ENCODE results near the gene CARMIL3. TPM values are rescaled to one million over a fixed set of nuclear protein-coding genes. Genes with fewer than 3 reads are reported as not detected.
A peak's percentile ranks its signal among the peaks of the same experiment; 100 is the strongest.

The CARMIL3 gene
- total RNA-seq, 1 experiment from 2014 or later, result not detected

DNA sequence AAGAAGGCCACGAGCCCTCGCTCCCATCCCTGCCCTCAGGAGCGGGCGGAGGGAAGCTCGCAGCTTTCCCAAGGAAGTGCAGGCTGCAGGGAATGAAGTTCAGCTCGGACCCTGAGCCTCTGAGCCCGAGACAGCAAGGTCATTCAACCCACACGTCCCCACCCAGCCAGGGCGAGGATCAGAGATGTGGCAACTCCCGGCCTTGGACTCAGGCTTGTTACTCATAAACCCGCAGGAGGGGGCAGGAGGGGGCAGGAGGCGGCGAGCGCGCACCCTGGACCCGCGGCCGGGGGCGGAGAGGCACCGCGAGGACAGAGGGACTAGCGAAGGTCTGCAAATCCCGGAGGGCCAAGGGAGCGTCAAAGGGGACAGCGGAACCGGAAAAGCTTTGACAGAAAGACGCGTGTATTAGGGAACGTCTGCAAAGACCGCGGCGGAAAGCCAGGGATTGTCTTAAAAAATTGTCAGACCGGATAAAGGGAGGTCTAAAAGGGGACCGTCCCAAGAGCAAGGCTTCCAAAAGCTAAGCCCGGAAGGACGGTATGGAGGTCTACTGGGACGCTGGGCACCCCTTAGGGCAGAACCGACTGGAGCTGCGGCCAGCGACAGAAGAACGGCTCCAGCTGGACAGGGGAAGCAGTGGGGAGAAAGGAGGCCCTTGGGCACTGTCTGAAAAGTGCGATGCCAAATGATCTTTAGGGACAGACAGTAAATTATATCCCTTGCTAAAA lies 62.2 kb downstream of the CARMIL3 start:
- BruUV-seq (replicated peaks), result no TSS peak
- no peaks in the 10 kb centered on the region for H3K27me3 Mint-ChIP-seq (ENCODE audit: insufficient read depth, unreplicated experiment)
- CTCF ChIA-PET, result interaction anchor here (0.6 to 2.1 kb wide), 22 partner anchors 11 to 1229 kb away, joined by 3 to 8 read pairs (median 4); partner anchors contain the start of genes FITM1, PSME1 and PSME2
- peak; percentile 94 for DNase-seq (ENCODE audit: unreplicated experiment)
- H3K36me3 Mint-ChIP-seq (ENCODE audit: insufficient read depth, unreplicated experiment), result peaks cover 29% of the 10 kb centered on the region
- peak overlapping the region; percentile 99 for H3K27ac Mint-ChIP-seq (ENCODE audit: low read depth, unreplicated experiment)
- POLR2A ChIA-PET, result interaction anchor here (0.6 to 6.6 kb wide), 40 partner anchors 9 to 1157 kb away, joined by 3 to 252 read pairs (median 4); partner anchors contain the start of genes ACIN1, C14orf119, CHMP4A and CIDEB
- intact Hi-C loops (cut with micrococcal nuclease), result loop anchor here (2.0 kb wide), 1 partner anchor 33 kb away; the partner anchor contains the start of genes PSME2 and RNF31
- H3K4me3 Mint-ChIP-seq (ENCODE audit: unreplicated experiment), result peak overlapping the region; percentile 97
- H3K4me1 Mint-ChIP-seq (ENCODE audit: insufficient read depth, unreplicated experiment), result peaks cover 9% of the 10 kb centered on the region
- TF ChIP-seq, protein P1, sequence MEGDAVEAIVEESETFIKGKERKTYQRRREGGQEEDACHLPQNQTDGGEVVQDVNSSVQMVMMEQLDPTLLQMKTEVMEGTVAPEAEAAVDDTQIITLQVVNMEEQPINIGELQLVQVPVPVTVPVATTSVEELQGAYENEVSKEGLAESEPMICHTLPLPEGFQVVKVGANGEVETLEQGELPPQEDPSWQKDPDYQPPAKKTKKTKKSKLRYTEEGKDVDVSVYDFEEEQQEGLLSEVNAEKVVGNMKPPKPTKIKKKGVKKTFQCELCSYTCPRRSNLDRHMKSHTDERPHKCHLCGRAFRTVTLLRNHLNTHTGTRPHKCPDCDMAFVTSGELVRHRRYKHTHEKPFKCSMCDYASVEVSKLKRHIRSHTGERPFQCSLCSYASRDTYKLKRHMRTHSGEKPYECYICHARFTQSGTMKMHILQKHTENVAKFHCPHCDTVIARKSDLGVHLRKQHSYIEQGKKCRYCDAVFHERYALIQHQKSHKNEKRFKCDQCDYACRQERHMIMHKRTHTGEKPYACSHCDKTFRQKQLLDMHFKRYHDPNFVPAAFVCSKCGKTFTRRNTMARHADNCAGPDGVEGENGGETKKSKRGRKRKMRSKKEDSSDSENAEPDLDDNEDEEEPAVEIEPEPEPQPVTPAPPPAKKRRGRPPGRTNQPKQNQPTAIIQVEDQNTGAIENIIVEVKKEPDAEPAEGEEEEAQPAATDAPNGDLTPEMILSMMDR (IDR thresholded peaks at IDR 0.05; ENCODE audit: unreplicated experiment), result no peak
- no peaks in the 10 kb centered on the region for H3K9me3 Mint-ChIP-seq (ENCODE audit: unreplicated experiment)

DNA sequence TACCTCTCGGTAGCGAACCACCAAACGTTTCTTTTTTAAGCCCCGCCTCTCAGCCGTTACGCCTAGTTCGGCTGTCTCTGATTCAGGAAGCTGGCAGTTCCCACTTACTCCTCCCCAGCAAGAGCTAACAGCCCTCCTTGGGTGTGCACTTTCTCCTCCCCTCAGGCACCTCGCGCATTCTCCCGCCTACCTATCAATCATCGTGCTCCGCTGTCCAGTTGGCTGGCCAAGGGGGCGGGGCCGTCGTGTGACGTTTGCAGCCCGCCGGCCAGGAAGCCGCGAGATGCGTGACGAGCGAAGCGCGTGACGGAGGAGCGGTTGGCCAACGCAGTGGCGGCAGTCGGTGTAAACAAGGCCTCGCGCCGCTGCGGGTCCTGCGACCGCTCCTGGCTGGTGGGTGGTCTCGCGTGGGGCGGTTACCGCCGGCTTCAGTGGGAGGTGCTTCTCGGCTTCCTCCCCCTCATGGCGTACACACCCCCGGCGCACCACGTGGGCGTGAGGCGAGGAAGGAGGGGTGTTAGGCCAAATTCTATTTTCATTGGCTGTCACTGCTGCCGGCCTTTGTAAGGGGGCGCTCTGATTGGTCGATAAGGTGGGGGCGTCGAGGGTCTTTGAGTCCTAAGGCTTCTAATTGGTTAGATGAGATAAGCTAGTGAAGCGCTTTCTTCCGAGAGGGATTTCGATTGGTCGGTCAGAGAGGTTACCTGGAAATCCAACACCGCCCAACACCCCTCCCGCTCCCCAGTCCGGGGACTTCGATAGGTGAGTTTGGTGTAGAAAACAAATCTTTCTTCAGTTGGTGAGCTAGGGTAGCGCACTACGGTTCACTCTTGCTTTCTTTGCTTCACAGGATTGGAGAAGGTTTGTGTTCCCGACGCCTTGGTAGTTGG lies 63.0 kb downstream of the CARMIL3 start, which contains the start of the genes DCAF11 and NRL:
Gene DCAF11, plus strand, starts transcription at position 246 of the 890 bp plus-strand sequence. CDS start 818 bp downstream, outside the sequence.
Gene NRL, minus strand, starts transcription at position 418 of the 890 bp plus-strand sequence. CDS start 32,101 bp downstream, outside the sequence.
- Mint-ChIP-seq H3K27me3 (ENCODE audit: insufficient read depth, unreplicated experiment) (no peaks in the 10 kb centered on the region), H3K4me3 (ENCODE audit: unreplicated experiment) (peak within 1 kb of the TSS; percentile 97), H3K4me1 (ENCODE audit: insufficient read depth, unreplicated experiment) (peaks cover 9% of the 10 kb centered on the region), H3K9me3 (ENCODE audit: unreplicated experiment) (no peaks in the 10 kb centered on the region), H3K27ac (ENCODE audit: low read depth, unreplicated experiment) (peak within 1 kb of the TSS; percentile 99), H3K36me3 (ENCODE audit: insufficient read depth, unreplicated experiment) (peaks cover 37% of the 10 kb centered on the region)
- CTCF ChIA-PET, result interaction anchor here (0.6 to 2.1 kb wide), 24 partner anchors 9 to 1046 kb away, joined by 3 to 8 read pairs (median 4); partner anchors contain the start of genes FITM1, LTB4R2, PSME1 and PSME2
- intact Hi-C loops (cut with micrococcal nuclease), result loop anchor here (2.0 kb wide), 1 partner anchor 32 kb away; the partner anchor contains the start of genes PSME2 and RNF31
- TF ChIP-seq, protein P1 (IDR thresholded peaks at IDR 0.05; ENCODE audit: unreplicated experiment), result no peak
- POLR2A ChIA-PET, result interaction anchor here (0.6 to 6.6 kb wide), 40 partner anchors 10 to 1158 kb away, joined by 3 to 252 read pairs (median 4); partner anchors contain the start of genes ACIN1, C14orf119, CHMP4A and CIDEB
- peak; percentile 100 for DNase-seq (ENCODE audit: unreplicated experiment)
- TSS peak; percentile 52 for BruUV-seq (replicated peaks)

DNA sequence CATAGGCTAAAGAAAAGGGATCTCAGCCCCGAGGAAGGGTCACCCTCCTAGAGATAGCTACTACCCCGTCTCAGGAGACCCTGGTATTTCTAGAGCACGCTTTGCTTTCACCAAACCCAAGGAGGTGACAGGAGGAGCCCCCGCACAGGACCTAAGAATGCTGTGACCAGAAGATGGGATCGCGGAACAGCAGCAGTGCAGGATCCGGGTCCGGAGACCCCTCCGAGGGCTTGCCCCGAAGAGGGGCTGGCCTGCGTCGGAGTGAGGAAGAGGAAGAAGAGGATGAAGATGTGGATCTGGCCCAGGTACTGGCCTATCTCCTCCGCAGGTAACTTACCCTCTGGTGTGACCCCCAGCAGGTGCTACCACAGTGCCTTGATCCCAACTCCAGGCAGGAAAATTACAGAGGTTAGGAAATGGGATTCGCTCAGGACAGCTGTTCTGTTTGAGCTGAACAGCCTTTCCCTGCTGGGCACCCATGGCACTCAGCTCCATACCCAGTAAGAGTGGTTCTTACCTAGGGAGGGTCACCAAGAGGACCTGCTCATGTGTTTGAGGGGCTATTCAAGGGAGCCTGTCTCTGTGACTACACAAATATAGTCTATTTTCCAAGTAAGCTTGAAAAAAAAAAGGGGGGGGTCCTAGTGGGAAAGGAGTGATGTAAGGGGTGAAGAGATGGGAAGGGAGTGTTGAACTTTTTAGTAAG lies 63.8 kb downstream of the CARMIL3 start:
- ChIA-PET POLR2A (interaction anchor here (0.7 to 6.6 kb wide), 23 partner anchors 11 to 1159 kb away, joined by 3 to 252 read pairs (median 11); partner anchors contain the start of genes CHMP4A, DHRS4L2, EMC9 and FITM1), CTCF (interaction anchor here (0.7 to 2.1 kb wide), 12 partner anchors 13 to 554 kb away, joined by 3 to 8 read pairs (median 4); partner anchors contain the start of genes IRF9, LTB4R2 and PSME2)
- intact Hi-C loops (cut with micrococcal nuclease), result loop anchor here (2.0 kb wide), 1 partner anchor 31 kb away; the partner anchor contains the start of genes PSME2 and RNF31

More for the DNA sequence above, 63.8 kb downstream of the CARMIL3 start:
- Mint-ChIP-seq H3K27me3 (ENCODE audit: insufficient read depth, unreplicated experiment) (no peaks in the 10 kb centered on the region), H3K4me1 (ENCODE audit: insufficient read depth, unreplicated experiment) (peaks cover 9% of the 10 kb centered on the region), H3K9me3 (ENCODE audit: unreplicated experiment) (no peaks in the 10 kb centered on the region), H3K27ac (ENCODE audit: low read depth, unreplicated experiment) (peak overlapping the region; percentile 99), H3K36me3 (ENCODE audit: insufficient read depth, unreplicated experiment) (peaks cover 45% of the 10 kb centered on the region), H3K4me3 (ENCODE audit: unreplicated experiment) (peak overlapping the region; percentile 97)
- TF ChIP-seq, protein P1 (IDR thresholded peaks at IDR 0.05; ENCODE audit: unreplicated experiment), result no peak
- no peak for DNase-seq (ENCODE audit: unreplicated experiment)
- no TSS peak for BruUV-seq (replicated peaks)
